Measurements from ENCODE around the gene SLC1A4. TPM values are rescaled to one million over a fixed set of nuclear protein-coding genes. Genes with fewer than 3 reads are reported as not detected.

SLC1A4 gene
- polyA plus RNA-seq, 1 of the 3 experiments (the other 2 are of a cell fraction), result 4.4 TPM

GRCh38 chr2:64966017-64966416 lies 23.2 kb upstream of the SLC1A4 start:
- DNase-seq, result no peak
- H3K9ac ChIP-seq, result no peak overlapping the region
- TF ChIP-seq RAD21 (IDR thresholded peaks at IDR 0.05; ENCODE audit: low read length), result no peak
- TF ChIP-seq JUND (IDR thresholded peaks at IDR 0.05), result no peak
- TF ChIP-seq TAF1 (IDR thresholded peaks at IDR 0.05; ENCODE audit: borderline replicate concordance, low read depth, low read length), result no peak
- H3K4me3 ChIP-seq (ENCODE audit: low read depth in 2 of 2, low read length in 1 of 2), result no peak overlapping the region
- POLR2A ChIA-PET, result no interaction called here
- no peaks in the 10 kb centered on the region for H3K9me2 ChIP-seq
- H2AFZ ChIP-seq (ENCODE audit: low read depth), result no peak overlapping the region
- no peak overlapping the region for H3K27ac ChIP-seq (ENCODE audit: low read depth in 2 of 2, low read length in 1 of 2)
- H3K36me3 ChIP-seq (replicated peaks in 1 of 2; ENCODE audit: control insufficient read depth in 1 of 2, insufficient read depth in 2 of 2, low read length in 1 of 2), result no peaks in the 10 kb centered on the region
- no peaks in the 10 kb centered on the region for H3K27me3 ChIP-seq (ENCODE audit: insufficient read depth)
- no peaks in the 10 kb centered on the region for H4K20me1 ChIP-seq (ENCODE audit: insufficient read depth)
- no peaks in the 10 kb centered on the region for H3K9me3 ChIP-seq
- CTCF ChIA-PET, result interaction anchor here (0.6 to 1.2 kb wide), 2 partner anchors 10 to 13 kb away, joined by 3 read pairs; no protein-coding TSS in a partner anchor
- H3K4me2 ChIP-seq, result no peak overlapping the region
- no peaks in the 10 kb centered on the region for H3K79me2 ChIP-seq (ENCODE audit: insufficient read depth)
- no peaks in the 10 kb centered on the region; a peak in 1 of 4 replicates for H3K4me1 ChIP-seq (ENCODE audit: control insufficient read depth in 1 of 2, insufficient read depth in 2 of 2, low read depth in 1 of 2, low read length in 1 of 2)
- 95% methylated on average over 4 of the region's 4 CpGs for WGBS (ENCODE audit: low lambda C conversion rate)
- H3F3A ChIP-seq (replicated peaks; ENCODE audit: insufficient read depth), result no peaks in the 10 kb centered on the region

DNA sequence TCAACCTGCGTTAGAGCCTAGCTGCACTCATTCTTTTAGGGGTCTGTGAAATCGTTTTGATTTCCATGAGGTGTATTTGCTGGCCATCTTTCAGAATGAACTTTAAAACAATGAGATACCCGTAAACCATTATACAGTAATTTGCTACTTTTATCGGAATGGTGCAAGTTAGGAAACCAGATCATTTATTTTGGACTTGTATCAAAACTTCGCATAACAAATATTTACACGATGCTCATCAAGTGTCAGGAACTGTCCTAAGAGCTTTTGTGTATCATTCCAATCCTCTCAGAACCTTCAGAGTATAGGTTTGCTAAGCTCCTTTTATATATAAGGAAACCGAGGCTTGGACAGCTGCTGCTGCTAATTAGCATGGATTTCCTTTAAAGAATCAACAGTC lies 22.4 kb upstream of the SLC1A4 start:
- Histone ChIP-seq H3K36me3 (replicated peaks in 1 of 2; ENCODE audit: control insufficient read depth in 1 of 2, insufficient read depth in 2 of 2, low read length in 1 of 2) (no peaks in the 10 kb centered on the region), H3K27me3 (ENCODE audit: insufficient read depth) (no peaks in the 10 kb centered on the region), H3K4me2 (no peak overlapping the region), H3K79me2 (ENCODE audit: insufficient read depth) (no peaks in the 10 kb centered on the region), H3K4me3 (ENCODE audit: low read depth in 2 of 2, low read length in 1 of 2) (no peak overlapping the region), H3K27ac (ENCODE audit: low read depth in 2 of 2, low read length in 1 of 2) (no peak overlapping the region), H3F3A (replicated peaks; ENCODE audit: insufficient read depth) (no peaks in the 10 kb centered on the region), H3K9ac (no peak overlapping the region), H3K9me2 (no peaks in the 10 kb centered on the region), H4K20me1 (ENCODE audit: insufficient read depth) (no peaks in the 10 kb centered on the region), H3K4me1 (ENCODE audit: control insufficient read depth in 1 of 2, insufficient read depth in 2 of 2, low read depth in 1 of 2, low read length in 1 of 2) (no peaks in the 10 kb centered on the region), H3K9me3 (no peaks in the 10 kb centered on the region), H2AFZ (ENCODE audit: low read depth) (no peak overlapping the region)
- DNase-seq, result no peak
- TF ChIP-seq TAF1 (IDR thresholded peaks at IDR 0.05; ENCODE audit: borderline replicate concordance, low read depth, low read length) (no peak), GATA2 (CRISPR knock-in tag; IDR thresholded peaks at IDR 0.05) (no peak), SMC3 (IDR thresholded peaks at IDR 0.05; ENCODE audit: low read depth, low read length) (no peak), REST (IDR thresholded peaks at IDR 0.05; ENCODE audit: low read depth, low read length) (no peak), RXRA (IDR thresholded peaks at IDR 0.05; ENCODE audit: borderline replicate concordance, low read depth) (no peak), EP300 (IDR thresholded peaks at IDR 0.05; ENCODE audit: borderline replicate concordance in 1 of 2, low read depth in 1 of 2, low read length in 1 of 2) (no peak), NRF1 (IDR thresholded peaks at IDR 0.05; ENCODE audit: low read depth, low read length) (no peak)
- 71% methylated on average over 7 of the region's 7 CpGs for WGBS (ENCODE audit: low lambda C conversion rate)
- CTCF ChIA-PET, result interaction anchor here (1.2 kb wide), 1 partner anchor 12 kb away, joined by 3 read pairs; no protein-coding TSS in a partner anchor
- POLR2A ChIA-PET, result no interaction called here

Data from SK-N-SH (cell line).